A549 (cell line): ENCODE data around the gene TMEM35B. TPM values are rescaled to one million over a fixed set of nuclear protein-coding genes. Genes with fewer than 3 reads are reported as not detected.
"Not testable (repeated sequence)": the region's sequence is repeated elsewhere in the genome, so short reads cannot be mapped to it uniquely, and the experiment has no call there.

Source experiments
- ATAC-seq, 2 experiments: fragments of 200-7000 bp in 1 of 2; fragments of >200 bp in 1 of 2; cut with Nextera tagmentation in 1 of 2; cut with Tn5 transposase in 1 of 2; 3 replicates each; pipeline versions ENCODE4 v1.8.0 to v1.9.1; 2018 to 2020; ENCODE audit warnings: mild to moderate bottlenecking in 1 of 2, moderate library complexity in 1 of 2
- CTCF ChIA-PET: fragments of 300-600 bp; sonication (Branson Sonifier 250); formaldehyde crosslinking; extraction: SDS; loops from one replicate; lab custom pipeline; 2021; ENCODE audit warnings: antibody characterized with exemption, inconsistent platforms; lab: Yijun Ruan, JAX
- POLR2A ChIA-PET: fragments of 350-600 bp; formaldehyde crosslinking; extraction: SDS; loops from one replicate; lab custom pipeline; 2021; ENCODE audit warnings: antibody characterized with exemption, inconsistent platforms; lab: Yijun Ruan, JAX
- DNase-seq, 2 experiments: peaks; one replicate each; pipeline versions ENCODE4 v3.0.0 to v3.0.0-alpha.2; 2011 to 2016; ENCODE audit warnings: low read depth in 1 of 2, low spot score in 1 of 2
- FAIRE-seq: peaks from 2 replicates; lab custom pipeline; 2011; peaks lifted over from hg19 to GRCh38; lab: Jason Lieb, UNC
- H3K27ac ChIP-seq, 2 experiments: fragments of >200 bp; sonication (Bioruptor Twin); formaldehyde crosslinking; 3 replicates each; pipeline ENCODE4 v1.5.1; 2016 to 2017
- H3K4me1 ChIP-seq: fragments of >200 bp; sonication (Bioruptor Twin); formaldehyde crosslinking; 3 replicates; pipeline ENCODE4 v1.6.1; 2016
- H3K4me2 ChIP-seq: fragments of >200 bp; sonication (Bioruptor Twin); formaldehyde crosslinking; 3 replicates; pipeline ENCODE4 v1.6.1; 2016
- H3K4me3 ChIP-seq: fragments of >200 bp; sonication (Bioruptor Twin); formaldehyde crosslinking; 3 replicates; pipeline ENCODE4 v1.5.1; 2016
- H3K9me3 ChIP-seq: fragments of >200 bp; sonication (Bioruptor Twin); formaldehyde crosslinking; 3 replicates; pipeline ENCODE4 v1.6.1; 2016
- E2F6 ChIP-seq: IDR thresholded peaks from 2 replicates; pipeline ENCODE4 v1.6.1; 2012; ENCODE audit warnings: low read depth, borderline replicate concordance
- HDAC2 ChIP-seq: fragments of 200-600 bp; sonication (generic); IDR thresholded peaks from 2 replicates; pipeline ENCODE4 v1.6.1; 2016
- KDM1A ChIP-seq: fragments of 200-600 bp; sonication (generic); IDR thresholded peaks from 2 replicates; pipeline ENCODE4 v1.6.1; 2016; ENCODE audit warnings: low read depth, mild to moderate bottlenecking
- MAZ ChIP-seq: fragments of 150-350 bp; IDR thresholded peaks from 2 replicates; pipeline ENCODE4 v1.6.1; 2014; ENCODE audit warnings: antibody characterized with exemption, low read depth, low read length, borderline replicate concordance
- WGBS: methylation state at CpG from one replicate; pipeline ENCODE4 v1.1.6; 2017; ENCODE audit errors: missing lambda C conversion rate; 5-methylcytosine and 5-hydroxymethylcytosine counted together
- polyA plus RNA-seq, 4 experiments: library from polyadenylated mRNA; depleted of rRNA in 3 of 4; stranded (reverse); fragments of >200 nt; fragmentation: RNase III in 1 of 4; extraction: RNeasy Plus Mini Kit Qiagen cat#74134 plus additional on column Dnase treatment in 1 of 4; gene quantifications; 2 replicates in 3 of 4; 3 replicates in 1 of 4; pipeline ENCODE4 v1.2.3, GENCODE V29; 2011 to 2017
- small RNA-seq, 6 experiments: library from RNA; depleted of rRNA; stranded (forward); fragments of <200 nt; gene quantifications; one replicate each; pipeline ENCODE3, GENCODE V24; 2012
- TF ChIP-seq, protein P1 (sequence below): fragments of 250-450 bp; sonication (Bioruptor Pico); IDR thresholded peaks from 2 replicates; pipeline ENCODE4 v1.5.0; 2020; ENCODE audit warnings: low read depth, mild to moderate bottlenecking, moderate library complexity

The TMEM35B gene
- polyA plus RNA-seq, 2 of the 4 experiments (the other 2 are of a cell fraction) = 13.3 to 27.2 TPM

DNA sequence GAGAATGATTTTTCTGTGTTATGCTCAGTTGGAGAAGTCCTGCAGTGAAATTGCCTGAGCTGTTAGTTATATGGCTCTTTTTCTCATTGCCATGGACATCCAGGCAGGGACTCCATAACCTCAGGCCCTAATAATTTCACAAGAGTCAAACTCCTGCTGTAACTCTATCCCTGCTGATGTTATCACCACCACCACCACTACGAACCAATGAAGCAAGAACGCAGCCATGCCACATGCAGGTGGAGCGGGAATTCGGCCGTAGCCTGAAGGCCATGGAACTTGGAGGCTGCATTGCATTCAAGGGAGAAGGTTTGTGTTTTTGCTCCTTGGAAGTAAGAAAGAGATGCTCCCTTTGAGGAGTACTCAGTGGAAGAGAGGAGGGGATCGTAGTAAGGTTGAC, 38.9 kb downstream of the TMEM35B start:
- ChIA-PET POLR2A (no interaction called here), CTCF (no interaction called here)
- TF ChIP-seq HDAC2 (no peak), MAZ (no peak), KDM1A (no peak), E2F6 (no peak)
- TF ChIP-seq, protein P1, sequence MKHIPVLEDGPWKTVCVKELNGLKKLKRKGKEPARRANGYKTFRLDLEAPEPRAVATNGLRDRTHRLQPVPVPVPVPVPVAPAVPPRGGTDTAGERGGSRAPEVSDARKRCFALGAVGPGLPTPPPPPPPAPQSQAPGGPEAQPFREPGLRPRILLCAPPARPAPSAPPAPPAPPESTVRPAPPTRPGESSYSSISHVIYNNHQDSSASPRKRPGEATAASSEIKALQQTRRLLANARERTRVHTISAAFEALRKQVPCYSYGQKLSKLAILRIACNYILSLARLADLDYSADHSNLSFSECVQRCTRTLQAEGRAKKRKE (CRISPR knock-in tag) = no peak
- H3K4me3 ChIP-seq = no peak overlapping the region
- DNase-seq (no peak), ATAC-seq (no peak), FAIRE-seq (no peak)
- WGBS = 58% methylated on average over 6 of the region's 6 CpGs
- no peaks in the 10 kb centered on the region for H3K4me1 ChIP-seq
- no peak overlapping the region for H3K4me2 ChIP-seq
- H3K27ac ChIP-seq = no peak overlapping the region
- H3K9me3 ChIP-seq = no peaks in the 10 kb centered on the region

DNA sequence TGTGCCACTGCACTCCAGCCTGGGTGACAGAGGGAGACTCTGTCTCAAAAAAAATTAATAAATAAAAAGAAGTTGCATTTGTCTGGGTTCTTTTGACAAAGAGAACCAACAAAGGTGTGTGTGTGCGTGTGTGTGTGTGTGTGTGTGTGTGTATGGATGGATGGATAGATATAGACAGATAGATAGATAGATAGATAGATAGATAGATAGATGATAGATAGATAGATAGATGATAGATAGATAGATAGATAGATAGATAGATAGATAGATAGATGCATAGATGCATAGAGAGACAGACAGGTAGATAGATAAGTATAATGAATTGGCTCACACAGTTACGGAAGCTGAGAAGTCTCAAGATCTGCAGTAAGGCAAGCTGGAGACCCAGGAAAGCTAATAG, 43.3 kb downstream of the TMEM35B start:
- H3K27ac ChIP-seq, H3K4me1 ChIP-seq, POLR2A ChIA-PET, H3K4me3 ChIP-seq, ATAC-seq, H3K9me3 ChIP-seq, DNase-seq, H3K4me2 ChIP-seq, CTCF ChIA-PET, FAIRE-seq: not testable (repeated sequence)
- WGBS = 51% methylated on average over 2 of the region's 2 CpGs

Small RNA genes within 50 kb of the gene (small RNA-seq; reads per million reads assigned to genes)
- 0 reads per million in 6 experiments for gene TMEM35B

Other genes with a start within 250 kb of the TMEM35B start
- gene GJB5, start 230.3 kb downstream of the TMEM35B start, polyA plus RNA-seq (2011; rRNA removed) = 0.11 and 0.16 TPM in 2 replicates
- gene GJB5, start 230.3 kb downstream of the TMEM35B start, polyA plus RNA-seq (2017; fragmentation: RNase III; extraction: RNeasy Plus Mini Kit Qiagen cat#74134 plus additional on column Dnase treatment) = 0.09 to 0.15 TPM in 2 of 3 replicates, not detected in the other
- 0.07 TPM in 1 of 2 replicates, not detected in the other for gene GJB4, start 225.6 kb downstream of the TMEM35B start, polyA plus RNA-seq (2011; rRNA removed)
- 0.04 to 0.07 TPM in 2 of 3 replicates, not detected in the other for gene GJB4, start 225.6 kb downstream of the TMEM35B start, polyA plus RNA-seq (2017; fragmentation: RNase III; extraction: RNeasy Plus Mini Kit Qiagen cat#74134 plus additional on column Dnase treatment)
- gene GJB3, start 204.1 kb downstream of the TMEM35B start, polyA plus RNA-seq (2011; rRNA removed) = 0.50 and 0.81 TPM in 2 replicates
- gene GJB3, start 204.1 kb downstream of the TMEM35B start, polyA plus RNA-seq (2017; fragmentation: RNase III; extraction: RNeasy Plus Mini Kit Qiagen cat#74134 plus additional on column Dnase treatment) = 0.75 to 0.84 TPM (median 0.76 TPM) in 3 replicates
- gene GJA4, start 192.3 kb downstream of the TMEM35B start, polyA plus RNA-seq (2011; rRNA removed) = not detected in 2 replicates
- gene GJA4, start 192.3 kb downstream of the TMEM35B start, polyA plus RNA-seq (2017; fragmentation: RNase III; extraction: RNeasy Plus Mini Kit Qiagen cat#74134 plus additional on column Dnase treatment) = not detected in 3 replicates
- 34.6 and 35.8 TPM in 2 replicates for gene SMIM12, start 125.6 kb downstream of the TMEM35B start, polyA plus RNA-seq (2011; rRNA removed)
- 34.5 to 37.5 TPM (median 34.6 TPM) in 3 replicates for gene SMIM12, start 125.6 kb downstream of the TMEM35B start, polyA plus RNA-seq (2017; fragmentation: RNase III; extraction: RNeasy Plus Mini Kit Qiagen cat#74134 plus additional on column Dnase treatment)
- 0.03 TPM in 1 of 2 replicates, not detected in the other for gene DLGAP3, start 55.7 kb downstream of the TMEM35B start, polyA plus RNA-seq (2011; rRNA removed)
- gene DLGAP3, start 55.7 kb downstream of the TMEM35B start, polyA plus RNA-seq (2017; fragmentation: RNase III; extraction: RNeasy Plus Mini Kit Qiagen cat#74134 plus additional on column Dnase treatment) = 0.04 to 0.07 TPM (median 0.05 TPM) in 3 replicates
- gene ZMYM6, start 46.6 kb upstream of the TMEM35B start, polyA plus RNA-seq (2011; rRNA removed) = 9.7 and 10.9 TPM in 2 replicates
- gene ZMYM6, start 46.6 kb upstream of the TMEM35B start, polyA plus RNA-seq (2017; fragmentation: RNase III; extraction: RNeasy Plus Mini Kit Qiagen cat#74134 plus additional on column Dnase treatment) = 4.4 to 5.4 TPM (median 4.5 TPM) in 3 replicates
- gene ZMYM1, start 94.0 kb upstream of the TMEM35B start, polyA plus RNA-seq (2011; rRNA removed) = 14.4 and 16.8 TPM in 2 replicates
- gene ZMYM1, start 94.0 kb upstream of the TMEM35B start, polyA plus RNA-seq (2017; fragmentation: RNase III; extraction: RNeasy Plus Mini Kit Qiagen cat#74134 plus additional on column Dnase treatment) = 5.6 to 7.3 TPM (median 6.5 TPM) in 3 replicates
- gene SFPQ, start 207.8 kb upstream of the TMEM35B start, polyA plus RNA-seq (2011; rRNA removed) = 99.6 and 151 TPM in 2 replicates
- 327 to 363 TPM (median 332 TPM) in 3 replicates for gene SFPQ, start 207.8 kb upstream of the TMEM35B start, polyA plus RNA-seq (2017; fragmentation: RNase III; extraction: RNeasy Plus Mini Kit Qiagen cat#74134 plus additional on column Dnase treatment)